ENCODE measurements around the gene UBE2S. TPM values are rescaled to one million over a fixed set of nuclear protein-coding genes. Genes with fewer than 3 reads are reported as not detected.

Gene UBE2S
- polyA plus RNA-seq, 3 donors = 16.1 to 40.9 (median 21.9) TPM

- no peak overlapping the region for H3K4me3 Mint-ChIP-seq
- intact Hi-C loops (cut with micrococcal nuclease) = loop anchor here (5.0 to 10.0 kb wide), 3 partner anchors 125 to 277 kb away; partner anchors contain the start of gene TNNT1 (in 1 of the 2)
- H3K27ac Mint-ChIP-seq = no peak overlapping the region
Measured at GRCh38 chr19:55419624-55420236, 12.1 kb upstream of the UBE2S start.

GRCh38 chr19:55419103-55419502 lies 11.5 kb upstream of the UBE2S start:
- no peaks in the 10 kb centered on the region for H3K9me3 ChIP-seq (replicated peaks in 1 of 2; ENCODE audit: control insufficient read depth in 1 of 2, insufficient read depth in 1 of 2, low read length in 2 of 2)
- no peak for TF ChIP-seq CTCF (IDR thresholded peaks at IDR 0.05)
- intact Hi-C loops (cut with micrococcal nuclease) = loop anchor here in 1 of 2 donors (5.0 to 10.0 kb wide), 2 partner anchors 124 to 277 kb away; no protein-coding TSS in a partner anchor
- Mint-ChIP-seq H3K4me1 (peaks cover 11% of the 10 kb centered on the region), H3K27me3 (ENCODE audit: low read depth in 3 of 3) (peaks cover 3 to 15% (median 6%) of the 10 kb centered on the region in 3 donors), H3K9me3 (peaks cover 0 to 2% (median 0%) of the 10 kb centered on the region in 7 donors), H3K36me3 (no peaks in the 10 kb centered on the region), H3K27ac (no peak overlapping the region), H3K4me3 (no peak overlapping the region)
- H4K20me1 ChIP-seq (ENCODE audit: insufficient read depth, low read length) = no peaks in the 10 kb centered on the region
- H3K4me2 ChIP-seq (replicated peaks; ENCODE audit: extremely low read depth, low read length, poor library complexity, severe bottlenecking) = no peak overlapping the region
- no peak overlapping the region for H3K4me3 ChIP-seq (replicated peaks in 1 of 3; ENCODE audit: low read depth in 2 of 3, low read length in 3 of 3)
- WGBS (ENCODE audit: insufficient coverage) = 83% methylated on average over 5 of the region's 5 CpGs
- peaks cover 8 to 11% of the 10 kb centered on the region in 2 donors for H3K4me1 ChIP-seq (ENCODE audit: control insufficient read depth in 1 of 2, insufficient read depth in 2 of 2, low read length in 2 of 2)
- H3K79me2 ChIP-seq (ENCODE audit: insufficient read depth, low read length) = no peaks in the 10 kb centered on the region
- DNase-seq = no peak
- H3K9ac ChIP-seq (ENCODE audit: insufficient read depth, low read length, poor library complexity, severe bottlenecking) = no peak overlapping the region
- no peak overlapping the region for H2AFZ ChIP-seq (ENCODE audit: insufficient read depth, low read depth, low read length, poor library complexity, severe bottlenecking)
- no peaks in the 10 kb centered on the region for H3K36me3 ChIP-seq (replicated peaks in 1 of 2; ENCODE audit: control insufficient read depth in 1 of 2, insufficient read depth in 2 of 2, low read length in 2 of 2)
- no peaks in the 10 kb centered on the region for H3K27me3 ChIP-seq (ENCODE audit: control insufficient read depth in 2 of 2, insufficient read depth in 2 of 2, low read length in 2 of 2)
- H3K27ac ChIP-seq (ENCODE audit: low read depth in 1 of 2, low read length in 2 of 2) = no peak overlapping the region

More at GRCh38 chr19:55419624-55420236, 12.1 kb upstream of the UBE2S start:
- no peaks in the 10 kb centered on the region for H4K20me1 ChIP-seq (ENCODE audit: insufficient read depth, low read length)
- peaks cover 8 to 11% of the 10 kb centered on the region in 2 donors for H3K4me1 ChIP-seq (ENCODE audit: control insufficient read depth in 1 of 2, insufficient read depth in 2 of 2, low read length in 2 of 2)
- H3K36me3 ChIP-seq (replicated peaks in 1 of 2; ENCODE audit: control insufficient read depth in 1 of 2, insufficient read depth in 2 of 2, low read length in 2 of 2) = no peaks in the 10 kb centered on the region
- H3K4me3 ChIP-seq (replicated peaks in 1 of 3; ENCODE audit: low read depth in 2 of 3, low read length in 3 of 3) = no peak overlapping the region
- Mint-ChIP-seq H3K9me3 (peaks cover 0 to 2% (median 0%) of the 10 kb centered on the region in 7 donors), H3K36me3 (no peaks in the 10 kb centered on the region), H3K27me3 (ENCODE audit: low read depth in 3 of 3) (peaks cover 4 to 13% (median 4%) of the 10 kb centered on the region in 3 donors), H3K4me1 (peaks cover 11% of the 10 kb centered on the region)
- 88% methylated on average over 1 of the region's 5 CpGs for WGBS (ENCODE audit: insufficient coverage)
- H3K79me2 ChIP-seq (ENCODE audit: insufficient read depth, low read length) = no peaks in the 10 kb centered on the region
- H3K27me3 ChIP-seq (ENCODE audit: control insufficient read depth in 2 of 2, insufficient read depth in 2 of 2, low read length in 2 of 2) = no peaks in the 10 kb centered on the region
- H3K9me3 ChIP-seq (replicated peaks in 1 of 2; ENCODE audit: control insufficient read depth in 1 of 2, insufficient read depth in 1 of 2, low read length in 2 of 2) = no peaks in the 10 kb centered on the region
- H3K27ac ChIP-seq (ENCODE audit: low read depth in 1 of 2, low read length in 2 of 2) = no peak overlapping the region
- H3K9ac ChIP-seq (ENCODE audit: insufficient read depth, low read length, poor library complexity, severe bottlenecking) = no peak overlapping the region
- TF ChIP-seq CTCF (IDR thresholded peaks at IDR 0.05) = no peak
- no peak overlapping the region for H3K4me2 ChIP-seq (replicated peaks; ENCODE audit: extremely low read depth, low read length, poor library complexity, severe bottlenecking)
- no peak for DNase-seq
- no peak overlapping the region for H2AFZ ChIP-seq (ENCODE audit: insufficient read depth, low read depth, low read length, poor library complexity, severe bottlenecking)

All from CD14-positive monocyte (primary cell).